GM19035 (cell line): ENCODE measurements around the gene NDST4.

Source experiments
- ATAC-seq: cut with Tn5 transposase; IDR thresholded peaks from one replicate; pipeline ENCODE4 v1.9.1; 2021; ENCODE audit not compliant: unreplicated experiment

NDST4 gene

GRCh38 chr4:115113506-115114106 is at the start of gene NDST4:
Gene NDST4 (minus strand): TSS chr4:115113620. CDS start chr4:115077036, 36,584 bp downstream.
- no peak for ATAC-seq

GRCh38 chr4:115159141-115159540 is 45.7 kb upstream of the NDST4 start:
- ATAC-seq: no peak

GRCh38 chr4:115158296-115158695 is 44.9 kb upstream of the NDST4 start:
- ATAC-seq: no peak

GRCh38 chr4:115154826-115155225 is 41.4 kb upstream of the NDST4 start:
- no peak for ATAC-seq

- no peak for ATAC-seq
Measured at GRCh38 chr4:115152965-115153364, 39.5 kb upstream of the NDST4 start.

GRCh38 chr4:115152081-115152480 is 38.7 kb upstream of the NDST4 start:
- ATAC-seq: peak; percentile 80

GRCh38 chr4:115149106-115149505 is 35.7 kb upstream of the NDST4 start:
- ATAC-seq: no peak

- no peak for ATAC-seq
Measured at GRCh38 chr4:115145393-115146160, 32.2 kb upstream of the NDST4 start.

GRCh38 chr4:115128037-115128436 is 14.6 kb upstream of the NDST4 start:
- no peak for ATAC-seq

- no peak for ATAC-seq
Measured at GRCh38 chr4:115126491-115126890, 13.1 kb upstream of the NDST4 start.

- no peak for ATAC-seq
Measured at GRCh38 chr4:115121351-115122043, 8.1 kb upstream of the NDST4 start.

- ATAC-seq: no peak
Measured at GRCh38 chr4:115119804-115120352, 6.5 kb upstream of the NDST4 start.

GRCh38 chr4:115117651-115118050 is 4.2 kb upstream of the NDST4 start:
- no peak for ATAC-seq

- ATAC-seq: no peak
Measured at GRCh38 chr4:115110191-115111181, 2.9 kb downstream of the NDST4 start.

- ATAC-seq: no peak
Measured at GRCh38 chr4:115108850-115109249, 4.6 kb downstream of the NDST4 start.

GRCh38 chr4:115107411-115107810 is 6.0 kb downstream of the NDST4 start:
- ATAC-seq: no peak

- no peak for ATAC-seq
Measured at GRCh38 chr4:115101675-115102074, 11.7 kb downstream of the NDST4 start.

- ATAC-seq: peak; percentile 81
Measured at GRCh38 chr4:115090483-115091075, 22.8 kb downstream of the NDST4 start.

- ATAC-seq: no peak
Measured at GRCh38 chr4:115082633-115083032, 30.8 kb downstream of the NDST4 start.

GRCh38 chr4:115076691-115077090 is 36.7 kb downstream of the NDST4 start:
- ATAC-seq: no peak
